ENCODE measurements around the gene FBXW10.
"Not testable (repeated sequence)": the region's sequence is repeated elsewhere in the genome, so short reads cannot be mapped to it uniquely, and the experiment has no call there.

GRCh38 chr17:18741228-18741627 is 2.6 kb upstream of the FBXW10 start:
- not testable (repeated sequence) for TF ChIP-seq CTCF (IDR thresholded peaks at IDR 0.05; ENCODE audit: low read length); EZH2 (IDR thresholded peaks at IDR 0.05; ENCODE audit: borderline replicate concordance, low read length)
